ENCODE results near the gene XK.
"Not testable (repeated sequence)": the region's sequence is repeated elsewhere in the genome, so short reads cannot be mapped to it uniquely, and the experiment has no call there.

XK gene

DNA sequence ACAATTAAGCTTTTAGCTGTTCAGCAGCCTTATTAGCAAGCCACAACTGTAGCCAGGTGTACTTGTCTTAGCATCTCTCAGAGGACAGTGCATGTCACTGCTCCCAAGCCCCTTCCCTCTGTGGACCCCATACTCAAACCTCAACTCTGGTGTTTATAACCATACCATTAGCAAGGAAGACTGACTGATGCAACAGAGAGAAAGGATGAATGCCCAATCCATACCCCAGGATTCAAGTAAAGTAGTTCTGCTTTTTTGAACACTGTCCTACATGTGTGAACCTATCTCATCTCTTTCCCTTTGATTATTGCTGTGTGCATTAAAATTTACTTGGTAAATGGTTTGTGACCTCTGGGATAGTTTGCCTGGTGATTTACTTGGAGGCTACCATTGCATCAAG lies 71.5 kb downstream of the XK start:
- no peak for DNase-seq

DNA sequence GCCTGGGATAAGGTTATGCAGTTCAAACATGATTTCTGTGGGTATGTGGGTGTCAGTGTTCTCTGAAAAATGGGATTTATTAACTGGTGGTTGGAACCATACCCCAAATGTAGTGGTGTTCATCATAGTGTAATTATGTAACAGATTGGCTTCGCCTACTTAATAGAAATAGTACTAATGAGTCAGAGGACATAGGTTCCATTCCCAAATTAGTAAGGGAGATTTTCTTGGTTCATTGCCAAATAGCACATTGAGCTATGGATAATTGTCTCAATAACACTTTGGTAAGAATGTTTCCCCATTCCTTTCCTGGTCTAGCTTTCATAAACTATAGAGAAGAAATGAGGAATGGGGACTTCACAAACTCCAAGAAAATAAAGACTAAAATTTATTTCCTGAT lies 73.8 kb downstream of the XK start:
- no peak for DNase-seq

DNA sequence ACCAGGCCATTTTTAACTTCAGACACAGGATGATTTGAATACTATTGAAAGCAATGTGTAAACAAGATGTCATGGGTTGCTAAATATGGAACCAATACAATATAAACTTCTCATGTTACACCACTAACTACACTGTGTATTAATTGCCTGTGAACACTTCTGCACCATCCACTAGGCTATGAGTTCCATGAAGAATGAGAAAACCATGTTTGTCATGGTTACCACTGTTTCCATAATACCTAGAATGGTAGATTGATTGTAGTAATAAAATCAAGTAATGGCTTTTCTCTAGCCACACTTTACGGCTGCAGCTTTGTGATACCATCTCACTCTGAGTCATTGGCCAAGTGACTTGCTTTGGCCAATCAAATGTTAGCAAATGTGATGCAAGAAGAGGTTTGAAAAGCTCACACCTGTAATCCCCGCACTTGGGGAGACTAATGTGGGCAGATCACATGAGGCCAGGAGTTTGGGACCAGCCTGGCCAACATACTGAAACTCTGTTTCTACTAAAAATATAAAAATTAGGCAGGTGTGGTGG lies 74.4 kb downstream of the XK start:
- DNase-seq = no peak

DNA sequence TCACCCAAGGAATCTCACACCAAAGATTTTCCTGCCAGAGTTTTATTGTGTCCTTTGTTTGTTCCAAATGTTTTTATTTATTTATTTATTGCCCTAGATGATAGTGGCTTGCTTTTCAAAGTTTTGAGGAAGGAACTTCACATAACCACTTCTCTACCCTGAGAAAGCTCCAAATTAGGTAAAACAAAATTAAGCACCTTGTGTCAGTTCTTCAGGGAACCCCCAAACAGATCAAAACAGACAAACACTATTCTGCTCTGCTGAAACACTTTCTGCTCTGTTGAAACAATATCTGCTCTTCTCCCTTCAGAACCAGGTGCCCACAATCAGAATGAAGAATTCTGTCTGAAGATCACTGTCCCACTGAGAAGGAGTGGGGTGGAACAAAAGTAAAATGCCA lies 77.8 kb downstream of the XK start:
- no peak for DNase-seq

DNA sequence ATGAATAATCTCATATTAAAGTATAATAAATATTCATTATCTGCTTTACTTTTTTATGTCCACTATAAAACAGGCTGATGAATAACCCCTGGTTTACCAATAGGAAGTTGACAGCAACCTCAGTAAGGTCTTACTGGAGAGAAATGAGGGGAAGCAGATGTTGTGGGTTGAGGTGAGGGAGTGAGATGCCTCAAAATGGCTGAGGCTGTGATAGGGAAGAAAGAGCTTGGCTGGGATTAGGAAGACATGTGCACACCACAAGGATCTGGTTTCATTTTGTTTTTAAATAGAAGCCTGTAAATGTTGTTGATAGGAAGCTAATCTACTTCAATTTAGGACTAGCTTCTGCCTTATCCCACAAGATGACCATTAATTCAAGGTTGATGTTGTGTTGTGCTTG lies 79.9 kb downstream of the XK start:
- DNase-seq = no peak

DNA sequence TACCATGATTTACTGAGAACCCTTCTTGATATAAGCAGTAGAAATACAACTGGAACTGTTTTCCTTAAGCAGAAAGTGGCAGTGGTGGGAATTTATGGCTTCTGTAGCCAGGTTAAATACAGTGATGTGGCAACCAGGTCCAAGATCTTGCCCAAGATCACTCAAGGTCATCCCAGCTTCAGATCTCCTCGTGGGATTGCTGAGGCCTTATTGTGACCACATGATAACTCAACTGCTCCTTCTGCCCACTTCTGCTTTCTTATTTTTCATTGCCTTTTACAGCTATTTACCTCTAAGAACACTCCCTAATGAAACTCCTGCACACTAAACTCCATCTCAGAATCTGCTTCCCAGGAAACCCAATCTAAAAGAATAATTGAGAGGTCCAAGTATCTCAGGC lies 81.8 kb downstream of the XK start:
- DNase-seq = no peak

DNA sequence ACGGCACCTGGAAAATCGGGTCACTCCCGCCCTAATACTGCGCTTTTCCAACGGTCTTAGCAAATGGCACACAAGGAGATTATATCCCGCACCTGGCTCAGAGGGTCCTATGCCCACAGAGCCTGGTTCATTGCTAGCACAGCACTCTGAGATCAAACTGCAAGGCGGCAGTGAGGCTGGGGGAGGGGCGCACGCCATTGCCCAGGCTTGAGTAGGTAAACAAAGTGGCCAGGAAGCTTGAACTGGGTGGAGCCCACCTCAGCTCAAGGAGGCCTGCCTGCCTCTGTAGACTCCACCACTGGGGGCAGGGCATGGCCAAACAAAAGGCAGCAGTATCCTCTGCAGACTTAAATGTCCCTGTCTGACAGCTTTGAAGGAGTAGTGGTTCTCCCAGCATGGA lies 83.3 kb downstream of the XK start:
- not testable (repeated sequence) for DNase-seq

DNA sequence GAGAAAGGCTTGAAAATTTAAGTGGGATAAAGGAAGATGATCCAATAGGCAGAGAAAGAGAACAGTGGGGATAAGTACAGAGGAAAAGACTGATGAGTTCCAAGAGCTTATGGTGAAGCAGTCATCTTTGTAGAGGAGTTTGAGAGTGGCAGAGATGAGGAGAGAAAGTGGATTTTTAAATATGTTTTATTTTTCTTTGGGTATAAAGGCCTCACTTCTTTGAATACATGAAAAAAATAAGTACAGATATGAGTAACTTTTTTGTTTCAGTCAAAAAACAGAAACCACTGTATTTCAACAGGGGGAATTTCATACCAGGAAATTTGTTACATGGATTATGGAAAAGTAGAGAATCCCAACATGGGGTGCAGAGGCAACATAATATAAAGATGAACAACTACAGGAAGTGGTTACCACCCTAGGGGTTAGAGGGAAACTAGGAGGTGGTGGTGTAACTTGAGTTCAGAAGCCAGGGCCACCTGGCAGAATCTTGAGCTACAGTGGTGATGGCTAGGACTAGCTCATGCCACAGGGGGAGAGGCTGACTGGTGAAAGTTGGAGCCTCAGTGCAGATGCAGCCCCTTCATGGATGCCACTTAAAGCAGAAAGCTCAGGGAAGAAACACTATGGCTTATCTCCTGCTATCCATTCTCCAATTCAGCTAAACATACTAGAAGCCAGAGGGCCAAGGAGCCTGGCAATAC lies 90.8 kb downstream of the XK start:
- no peak for DNase-seq

DNA sequence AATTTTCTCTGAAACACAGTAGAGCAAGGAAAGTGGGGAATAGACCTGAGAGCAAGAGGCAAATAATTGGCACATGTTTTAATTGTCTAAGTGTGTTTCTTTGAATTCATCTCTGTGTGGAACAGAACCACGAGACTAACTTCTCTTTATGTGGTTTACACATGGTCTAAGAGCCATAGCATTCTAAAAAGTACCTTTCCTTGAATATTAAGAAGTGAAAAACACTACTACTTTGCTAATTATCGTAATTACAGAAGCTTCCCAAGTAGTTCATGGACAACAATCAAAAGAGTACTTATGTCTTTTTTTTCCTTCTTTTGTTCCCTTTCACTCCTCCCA lies 91.4 kb downstream of the XK start:
- no peak for DNase-seq

DNA sequence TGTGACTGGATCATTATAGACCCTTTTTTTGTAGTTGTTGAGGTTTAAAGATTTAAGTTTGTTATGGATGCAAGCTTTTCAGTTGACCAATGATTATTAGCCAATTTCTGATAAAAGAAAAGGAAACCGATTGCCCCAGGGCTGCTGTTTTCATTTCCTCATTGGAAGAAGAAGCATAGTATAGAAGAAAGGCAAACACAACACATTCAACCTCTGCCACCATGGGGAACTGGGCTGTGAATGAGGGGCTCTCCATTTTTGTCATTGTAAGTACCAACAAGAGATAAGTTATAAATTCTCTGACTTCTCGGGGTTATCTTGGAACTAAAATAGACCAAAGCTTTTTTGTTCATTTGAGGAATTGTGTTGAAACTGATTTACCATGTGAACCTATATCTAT lies 94.3 kb downstream of the XK start, which contains the start of gene CYBB:
TSS of gene CYBB (plus strand) at position 203 of the 400 bp plus-strand sequence. CDS start at position 222, 19 bp downstream.
- DNase-seq = no peak

DNA sequence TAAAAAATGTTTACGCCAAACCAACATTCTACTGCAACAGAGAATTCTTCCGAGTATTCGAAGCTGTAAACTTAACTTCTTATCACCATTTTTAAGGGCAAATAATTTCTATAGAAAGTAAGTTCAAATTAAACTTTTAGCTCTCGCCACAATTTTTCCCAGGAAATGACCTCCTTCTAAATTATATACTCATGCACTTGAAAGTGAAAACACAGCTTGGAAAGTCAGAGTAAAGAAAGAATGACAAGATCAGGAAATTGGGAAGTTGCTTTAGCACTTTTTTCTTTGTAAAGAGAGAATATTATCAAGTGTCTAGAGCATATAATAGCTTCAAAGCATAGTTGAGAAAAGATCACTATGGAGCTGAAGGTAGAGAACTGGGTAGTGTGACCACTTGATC lies 95.5 kb downstream of the XK start:
- DNase-seq = no peak

All from NCI-H1930 (cell line).